ENCODE results near the gene FMNL2. TPM values are rescaled to one million over a fixed set of nuclear protein-coding genes. Genes with fewer than 3 reads are reported as not detected.

Gene FMNL2
- total RNA-seq, 1 donor from 2014 or later: 41.7 TPM

GRCh38 chr2:152548996-152549395 lies 214.0 kb downstream of the FMNL2 start:
- H3K4me3 Mint-ChIP-seq (ENCODE audit: unreplicated experiment): no peak overlapping the region
- peaks cover 40% of the 10 kb centered on the region for H3K4me1 Mint-ChIP-seq (ENCODE audit: unreplicated experiment)
- peaks cover 7% of the 10 kb centered on the region for H3K36me3 Mint-ChIP-seq (ENCODE audit: low read depth, unreplicated experiment)
- H3K9me3 Mint-ChIP-seq (ENCODE audit: unreplicated experiment): no peaks in the 10 kb centered on the region
- DNase-seq (ENCODE audit: low spot score): no peak
- peaks cover 13% of the 10 kb centered on the region for H3K27me3 Mint-ChIP-seq (ENCODE audit: unreplicated experiment)
- H3K27ac Mint-ChIP-seq (ENCODE audit: unreplicated experiment): no peak overlapping the region
- no peak for TF ChIP-seq CTCF (IDR thresholded peaks at IDR 0.05; ENCODE audit: unreplicated experiment)

GRCh38 chr2:152549423-152549822 lies 214.4 kb downstream of the FMNL2 start:
- Mint-ChIP-seq H3K9me3 (ENCODE audit: unreplicated experiment) (no peaks in the 10 kb centered on the region), H3K4me3 (ENCODE audit: unreplicated experiment) (no peak overlapping the region), H3K27me3 (ENCODE audit: unreplicated experiment) (peaks cover 13% of the 10 kb centered on the region), H3K27ac (ENCODE audit: unreplicated experiment) (no peak overlapping the region), H3K36me3 (ENCODE audit: low read depth, unreplicated experiment) (peaks cover 7% of the 10 kb centered on the region), H3K4me1 (ENCODE audit: unreplicated experiment) (peaks cover 37% of the 10 kb centered on the region)
- TF ChIP-seq CTCF (IDR thresholded peaks at IDR 0.05; ENCODE audit: unreplicated experiment): no peak
- no peak for DNase-seq (ENCODE audit: low spot score)

GRCh38 chr2:152550386-152550785 lies 215.4 kb downstream of the FMNL2 start:
- Mint-ChIP-seq H3K36me3 (ENCODE audit: low read depth, unreplicated experiment) (peaks cover 7% of the 10 kb centered on the region), H3K27ac (ENCODE audit: unreplicated experiment) (no peak overlapping the region), H3K4me3 (ENCODE audit: unreplicated experiment) (no peak overlapping the region), H3K27me3 (ENCODE audit: unreplicated experiment) (peaks cover 13% of the 10 kb centered on the region), H3K9me3 (ENCODE audit: unreplicated experiment) (no peaks in the 10 kb centered on the region), H3K4me1 (ENCODE audit: unreplicated experiment) (peaks cover 28% of the 10 kb centered on the region)
- no peak for TF ChIP-seq CTCF (IDR thresholded peaks at IDR 0.05; ENCODE audit: unreplicated experiment)
- no peak for DNase-seq (ENCODE audit: low spot score)

- Mint-ChIP-seq H3K4me1 (ENCODE audit: unreplicated experiment) (peaks cover 15% of the 10 kb centered on the region), H3K27ac (ENCODE audit: unreplicated experiment) (no peak overlapping the region), H3K27me3 (ENCODE audit: unreplicated experiment) (peaks cover 6% of the 10 kb centered on the region), H3K36me3 (ENCODE audit: low read depth, unreplicated experiment) (peaks cover 7% of the 10 kb centered on the region), H3K4me3 (ENCODE audit: unreplicated experiment) (no peak overlapping the region), H3K9me3 (ENCODE audit: unreplicated experiment) (no peaks in the 10 kb centered on the region)
- TF ChIP-seq CTCF (IDR thresholded peaks at IDR 0.05; ENCODE audit: unreplicated experiment): no peak
- no peak for DNase-seq (ENCODE audit: low spot score)
These were observed 217.9 kb downstream of the FMNL2 start for GRCh38 chr2:152552888-152553287.

- no peak for TF ChIP-seq CTCF (IDR thresholded peaks at IDR 0.05; ENCODE audit: unreplicated experiment)
- DNase-seq (ENCODE audit: low spot score): no peak
- Mint-ChIP-seq H3K9me3 (ENCODE audit: unreplicated experiment) (no peaks in the 10 kb centered on the region), H3K27ac (ENCODE audit: unreplicated experiment) (no peak overlapping the region), H3K27me3 (ENCODE audit: unreplicated experiment) (peaks cover 4% of the 10 kb centered on the region), H3K4me3 (ENCODE audit: unreplicated experiment) (no peak overlapping the region), H3K36me3 (ENCODE audit: low read depth, unreplicated experiment) (peaks cover 7% of the 10 kb centered on the region), H3K4me1 (ENCODE audit: unreplicated experiment) (peaks cover 14% of the 10 kb centered on the region)
These were observed 218.5 kb downstream of the FMNL2 start for GRCh38 chr2:152553518-152553917.

Data from endothelial cell (in vitro differentiated cells).